SK-N-SH (cell line): ENCODE measurements around the gene PLCG2. TPM values are rescaled to one million over a fixed set of nuclear protein-coding genes. Genes with fewer than 3 reads are reported as not detected.

Experiments
- CTCF ChIA-PET: fragments of 300-600, 350-600 bp; formaldehyde crosslinking; extraction: SDS; loops from one replicate; lab custom pipeline; 2021; lab: Yijun Ruan, JAX
- POLR2A ChIA-PET: fragments of 350-600 bp; sonication (Branson Sonifier 250); formaldehyde crosslinking; extraction: SDS; loops from one replicate; lab custom pipeline; 2020; ENCODE audit warnings: antibody characterized with exemption, inconsistent platforms; lab: Yijun Ruan, JAX
- DNase-seq: peaks from one replicate; pipeline ENCODE4 v3.0.0; 2012
- H2AFZ ChIP-seq: fragments of 200-600 bp; sonication (generic); 2 replicates; pipeline ENCODE4 v1.8.1; 2016; ENCODE audit warnings: antibody characterized with exemption, mild to moderate bottlenecking, low read depth
- H3F3A ChIP-seq: fragments of 200-600 bp; sonication (generic); replicated peaks from 2 replicates; pipeline ENCODE3; 2016; ENCODE audit warnings: antibody characterized with exemption, mild to moderate bottlenecking; ENCODE audit not compliant: insufficient read depth
- H3K27ac ChIP-seq, 2 experiments: fragments of 200-500 bp in 1 of 2; fragments of 200-600 bp in 1 of 2; sonication (Bioruptor generic) in 1 of 2; sonication (generic), shearing (Covaris generic) in 1 of 2; 2 replicates each; pipeline versions ENCODE4 v1.5.1 to v1.6.1; 2014 to 2016; ENCODE audit warnings: low read depth in 2 of 2, inconsistent platforms in 1 of 2, low read length in 1 of 2, mild to moderate bottlenecking in 1 of 2, mixed read lengths in 1 of 2
- H3K27me3 ChIP-seq: fragments of 200-600 bp; sonication (generic), shearing (Covaris generic); 2 replicates; pipeline ENCODE4 v1.6.1; 2016; ENCODE audit warnings: mixed run types; ENCODE audit not compliant: insufficient read depth
- H3K36me3 ChIP-seq, 2 experiments: fragments of 200-500 bp in 1 of 2; fragments of 200-600 bp in 1 of 2; sonication (Bioruptor generic) in 1 of 2; sonication (generic) in 1 of 2; replicated peaks in 1 of 2; 2 replicates each; pipeline versions ENCODE3 to v1.5.1; 2014 to 2016; ENCODE audit warnings: low read length in 1 of 2, mild to moderate bottlenecking in 1 of 2; ENCODE audit not compliant: insufficient read depth in 2 of 2, control insufficient read depth in 1 of 2
- H3K4me1 ChIP-seq, 2 experiments: fragments of 200-500 bp in 1 of 2; fragments of 200-600 bp in 1 of 2; sonication (Bioruptor generic) in 1 of 2; sonication (generic), shearing (Covaris generic) in 1 of 2; 2 replicates each; pipeline versions ENCODE4 v1.5.1 to v1.6.1; 2014 to 2016; ENCODE audit warnings: low read depth in 1 of 2, low read length in 1 of 2, mixed run types in 1 of 2; ENCODE audit not compliant: insufficient read depth in 2 of 2, control insufficient read depth in 1 of 2
- H3K4me2 ChIP-seq: fragments of 200-600 bp; sonication (generic), shearing (Covaris generic); 2 replicates; pipeline ENCODE4 v1.6.1; 2017; ENCODE audit warnings: mixed run types
- H3K4me3 ChIP-seq, 2 experiments: fragments of 200-500 bp in 1 of 2; fragments of 200-600 bp in 1 of 2; sonication (Bioruptor generic) in 1 of 2; sonication (generic), shearing (Covaris generic) in 1 of 2; 2 replicates each; pipeline versions ENCODE4 v1.5.1 to v1.8.1; 2014 to 2016; ENCODE audit warnings: low read depth in 2 of 2, inconsistent platforms in 1 of 2, low read length in 1 of 2, mild to moderate bottlenecking in 1 of 2, mixed read lengths in 1 of 2, moderate library complexity in 1 of 2
- H3K79me2 ChIP-seq: fragments of 200-600 bp; sonication (generic); 2 replicates; pipeline ENCODE4 v1.8.1; 2017; ENCODE audit warnings: mild to moderate bottlenecking; ENCODE audit not compliant: insufficient read depth
- H3K9ac ChIP-seq: fragments of 200-600 bp; sonication (generic); 2 replicates; pipeline ENCODE4 v1.6.1; 2017; ENCODE audit warnings: mixed run types
- H3K9me2 ChIP-seq: fragments of 200-600 bp; sonication (generic); 2 replicates; pipeline ENCODE4 v1.6.1; 2017; ENCODE audit warnings: mixed run types
- H3K9me3 ChIP-seq: fragments of 200-600 bp; sonication (generic); 2 replicates; pipeline ENCODE4 v1.6.1; 2017; ENCODE audit warnings: mixed run types, mild to moderate bottlenecking, moderate library complexity
- H4K20me1 ChIP-seq: fragments of 200-600 bp; sonication (generic); 2 replicates; pipeline ENCODE4 v1.6.1; 2017; ENCODE audit warnings: mild to moderate bottlenecking, mixed run types; ENCODE audit not compliant: insufficient read depth
- CTCF ChIP-seq: fragments of 200-600 bp; sonication (generic); IDR thresholded peaks from 2 replicates; pipeline ENCODE4 v1.6.1; 2017; ENCODE audit warnings: antibody characterized with exemption, mild to moderate bottlenecking, moderate library complexity
- FOSL2 ChIP-seq: IDR thresholded peaks from 2 replicates; pipeline ENCODE4 v1.4.0; 2012; ENCODE audit warnings: low read depth, mild to moderate bottlenecking, moderate library complexity, borderline replicate concordance
- FOXM1 ChIP-seq: IDR thresholded peaks from 2 replicates; pipeline ENCODE4 v1.4.0; 2012; ENCODE audit warnings: low read depth, mild to moderate bottlenecking
- MEF2A ChIP-seq: IDR thresholded peaks from 2 replicates; pipeline ENCODE4 v1.4.0; 2012; ENCODE audit warnings: low read depth, borderline replicate concordance
- NFIC ChIP-seq: IDR thresholded peaks from 2 replicates; pipeline ENCODE4 v1.4.0; 2012; ENCODE audit warnings: borderline replicate concordance
- NRF1 ChIP-seq: IDR thresholded peaks from 2 replicates; pipeline ENCODE4 v1.6.1; 2012; ENCODE audit warnings: low read depth, mild to moderate bottlenecking, low read length
- PBX3 ChIP-seq: IDR thresholded peaks from 2 replicates; pipeline ENCODE4; 2012
- POLR2AphosphoS5 ChIP-seq: IDR thresholded peaks from 2 replicates; pipeline ENCODE4 v1.6.1; 2012; ENCODE audit warnings: low read depth, low read length
- RAD21 ChIP-seq: IDR thresholded peaks from 2 replicates; pipeline ENCODE4 v1.6.1; 2012; ENCODE audit warnings: mild to moderate bottlenecking, low read length
- REST ChIP-seq: IDR thresholded peaks from 2 replicates; pipeline ENCODE4 v1.6.1; 2012; ENCODE audit warnings: mild to moderate bottlenecking, low read depth, low read length, moderate library complexity
- RFX5 ChIP-seq: IDR thresholded peaks from 2 replicates; pipeline ENCODE4 v1.6.1; 2012; ENCODE audit warnings: mild to moderate bottlenecking, improper control_type of control experiment, low read length
- RXRA ChIP-seq: IDR thresholded peaks from 2 replicates; pipeline ENCODE4 v1.4.0; 2012; ENCODE audit warnings: low read depth, mild to moderate bottlenecking, borderline replicate concordance
- SIN3A ChIP-seq: IDR thresholded peaks from 2 replicates; pipeline ENCODE4 v1.6.1; 2012; ENCODE audit warnings: low read depth, mild to moderate bottlenecking, low read length, moderate library complexity, borderline replicate concordance
- TCF12 ChIP-seq: IDR thresholded peaks from 2 replicates; pipeline ENCODE4 v1.4.0; 2012
- USF2 ChIP-seq: fragments of 150-350 bp; IDR thresholded peaks from 2 replicates; pipeline ENCODE4 v1.6.1; 2017; ENCODE audit warnings: antibody characterized with exemption, low read length, low read depth, borderline replicate concordance
- ZBTB33 ChIP-seq: IDR thresholded peaks from 2 replicates; pipeline ENCODE4 v1.4.0; 2012; ENCODE audit warnings: low read depth, borderline replicate concordance
- WGBS: methylation state at CpG from one replicate; pipeline ENCODE4 v1.1.6; 2017; ENCODE audit warnings: low lambda C conversion rate; 5-methylcytosine and 5-hydroxymethylcytosine counted together
- polyA plus RNA-seq, 3 experiments: library from polyadenylated mRNA; depleted of rRNA; stranded (reverse); fragments of >200 nt; gene quantifications; 2 replicates each; pipeline ENCODE4 v1.2.3, GENCODE V29; 2012

PLCG2 gene
- polyA plus RNA-seq, 1 of the 3 experiments (the other 2 are of a cell fraction): 0.23 TPM

- DNase-seq: no peak
- H3F3A ChIP-seq: no peaks in the 10 kb centered on the region
- POLR2A ChIA-PET: no interaction called here
- no peak overlapping the region for H3K9ac ChIP-seq
- H2AFZ ChIP-seq: no peak overlapping the region
- TF ChIP-seq REST: no peak
- no peak for TF ChIP-seq PBX3
- no peak for TF ChIP-seq FOSL2
- TF ChIP-seq, all 33 proteins: peak for 0
- H3K4me2 ChIP-seq: no peak overlapping the region
- no peaks in the 10 kb centered on the region for H4K20me1 ChIP-seq
- H3K4me1 ChIP-seq: no peaks in the 10 kb centered on the region
- H3K9me2 ChIP-seq: no peaks in the 10 kb centered on the region
- no peaks in the 10 kb centered on the region for H3K9me3 ChIP-seq
- 56% methylated on average over 16 of the region's 16 CpGs for WGBS
- H3K36me3 ChIP-seq: no peaks in the 10 kb centered on the region
- H3K4me3 ChIP-seq: no peak overlapping the region
- CTCF ChIA-PET: interaction anchor here (1.3 kb wide), 1 partner anchor 13 kb away, joined by 3 read pairs; no protein-coding TSS in a partner anchor
- H3K27ac ChIP-seq: no peak overlapping the region
- peaks cover 10% of the 10 kb centered on the region; the same call in 1 of the 2 replicates for H3K27me3 ChIP-seq
- no peaks in the 10 kb centered on the region for H3K79me2 ChIP-seq
These were observed 149.3 kb downstream of the PLCG2 start for GRCh38 chr16:81928271-81928918.

GRCh38 chr16:81928975-81929374, 149.9 kb downstream of the PLCG2 start:
- H4K20me1 ChIP-seq: no peaks in the 10 kb centered on the region
- H3F3A ChIP-seq: no peaks in the 10 kb centered on the region
- no peaks in the 10 kb centered on the region for H3K9me3 ChIP-seq
- H2AFZ ChIP-seq: no peak overlapping the region
- no peaks in the 10 kb centered on the region for H3K36me3 ChIP-seq
- no peak overlapping the region for H3K9ac ChIP-seq
- H3K79me2 ChIP-seq: no peaks in the 10 kb centered on the region
- WGBS: 41% methylated on average over 8 of the region's 8 CpGs
- H3K4me3 ChIP-seq: no peak overlapping the region
- H3K4me2 ChIP-seq: no peak overlapping the region
- H3K27me3 ChIP-seq: peaks cover 13% of the 10 kb centered on the region; the same call in 1 of the 2 replicates
- no peak for DNase-seq
- no peaks in the 10 kb centered on the region for H3K9me2 ChIP-seq
- ChIA-PET POLR2A (no interaction called here), CTCF (interaction anchor here (1.3 kb wide), 1 partner anchor 12 kb away, joined by 3 read pairs; no protein-coding TSS in a partner anchor)
- H3K27ac ChIP-seq: no peak overlapping the region
- H3K4me1 ChIP-seq: no peaks in the 10 kb centered on the region
- TF ChIP-seq POLR2AphosphoS5 (no peak), NRF1 (no peak), MEF2A (no peak), FOXM1 (no peak), NFIC (no peak), ZBTB33 (no peak), TCF12 (no peak), RAD21 (no peak), RXRA (no peak), PBX3 (no peak), RFX5 (no peak), SIN3A (no peak), USF2 (no peak), CTCF (no peak)
